GM12873 (cell line): Measurements from ENCODE around the gene OR51G1.

Experiments used
- CTCF ChIP-seq: IDR thresholded peaks from 2 replicates; pipeline ENCODE4 v1.5.1; 2012; ENCODE audit warnings: low read depth, mild to moderate bottlenecking, moderate library complexity, low read length, control low read depth; ENCODE audit not compliant: insufficient read depth; ENCODE audit errors: missing control alignments

The OR51G1 gene

GRCh38 chr11:4890279-4890678, 33.9 kb downstream of the OR51G1 start:
- TF ChIP-seq CTCF, result no peak

- TF ChIP-seq CTCF, result no peak
These were observed 36.5 kb downstream of the OR51G1 start for GRCh38 chr11:4887591-4887990.

GRCh38 chr11:4886186-4886585, 38.0 kb downstream of the OR51G1 start:
- no peak for TF ChIP-seq CTCF

- TF ChIP-seq CTCF, result no peak
These were observed 39.8 kb downstream of the OR51G1 start for GRCh38 chr11:4884361-4884760.

- TF ChIP-seq CTCF, result no peak
These were observed 41.6 kb downstream of the OR51G1 start for GRCh38 chr11:4882543-4882942.

- TF ChIP-seq CTCF, result no peak
These were observed 42.2 kb downstream of the OR51G1 start, which contains the start of gene OR51T1 for GRCh38 chr11:4881860-4882500. Gene OR51T1 (plus strand): TSS chr11:4881900. CDS start chr11:4881900, 0 bp downstream.

- TF ChIP-seq CTCF, result no peak
These were observed 43.0 kb downstream of the OR51G1 start for GRCh38 chr11:4881188-4881587.
